RWPE2 (cell line): ENCODE measurements around the gene RMND5A.

ENCODE experiments used
- ATAC-seq: fragments of 200-7000 bp; cut with Tn5 transposase; 3 replicates; pipeline ENCODE4 v1.9.1; 2021; ENCODE audit warnings: low read depth
- DNase-seq: peaks from one replicate; pipeline ENCODE4 v3.0.0-alpha.2; 2020; ENCODE audit warnings: low spot score
- H3K27ac ChIP-seq: fragments of 450-650 bp; 2 replicates; pipeline ENCODE4 v1.5.1; 2017; ENCODE audit warnings: mild to moderate bottlenecking; ENCODE audit not compliant: poor library complexity, severe bottlenecking
- H3K27me3 ChIP-seq: fragments of 250-450 bp; sonication (Bioruptor Pico); 2 replicates; pipeline ENCODE4 v1.5.1; 2021; ENCODE audit warnings: mild to moderate bottlenecking, moderate library complexity; ENCODE audit not compliant: insufficient read depth, poor library complexity, severe bottlenecking
- H3K36me3 ChIP-seq: fragments of 250-450 bp; sonication (Bioruptor Pico); 2 replicates; pipeline ENCODE4 v1.5.1; 2020; ENCODE audit warnings: low read depth, mild to moderate bottlenecking, moderate library complexity
- H3K4me1 ChIP-seq: fragments of 250-450 bp; sonication (Bioruptor Pico); 2 replicates; pipeline ENCODE4 v1.5.1; 2021; ENCODE audit warnings: mild to moderate bottlenecking, moderate library complexity; ENCODE audit not compliant: insufficient read depth, poor library complexity, severe bottlenecking
- H3K4me3 ChIP-seq: fragments of 250-450 bp; sonication (Bioruptor Pico); 2 replicates; pipeline ENCODE4 v1.5.1; 2021; ENCODE audit warnings: mild to moderate bottlenecking, moderate library complexity; ENCODE audit not compliant: severe bottlenecking
- H3K9me3 ChIP-seq: fragments of 250-450 bp; sonication (Bioruptor Pico); 2 replicates; pipeline ENCODE4 v1.5.1; 2021; ENCODE audit warnings: mild to moderate bottlenecking, moderate library complexity; ENCODE audit not compliant: severe bottlenecking
- CTCF ChIP-seq: fragments of 450-650 bp; IDR thresholded peaks from one replicate; pipeline ENCODE4 v1.5.1; 2017; ENCODE audit warnings: mild to moderate bottlenecking, moderate library complexity; ENCODE audit not compliant: poor library complexity, severe bottlenecking

RMND5A gene

GRCh38 chr2:86750240-86750839, 30.2 kb downstream of the RMND5A start:
- DNase-seq (no peak), ATAC-seq (no peak)
- Histone ChIP-seq H3K27ac (no peak overlapping the region), H3K9me3 (no peaks in the 10 kb centered on the region), H3K4me3 (no peak overlapping the region), H3K27me3 (no peaks in the 10 kb centered on the region), H3K4me1 (peaks cover 8% of the 10 kb centered on the region), H3K36me3 (peaks cover 47% of the 10 kb centered on the region)
- no peak for TF ChIP-seq CTCF

- Histone ChIP-seq H3K27ac (no peak overlapping the region), H3K36me3 (peaks cover 56% of the 10 kb centered on the region), H3K9me3 (no peaks in the 10 kb centered on the region), H3K27me3 (no peaks in the 10 kb centered on the region), H3K4me3 (no peak overlapping the region), H3K4me1 (peaks cover 8% of the 10 kb centered on the region)
- DNase-seq (no peak), ATAC-seq (no peak)
- TF ChIP-seq CTCF, result no peak
Measured at GRCh38 chr2:86751778-86752177, 31.7 kb downstream of the RMND5A start.

GRCh38 chr2:86752934-86753333, 32.8 kb downstream of the RMND5A start:
- no peak for ATAC-seq
- Histone ChIP-seq H3K9me3 (no peaks in the 10 kb centered on the region), H3K36me3 (peaks cover 56% of the 10 kb centered on the region), H3K4me1 (peaks cover 5% of the 10 kb centered on the region), H3K27ac (no peak overlapping the region), H3K4me3 (no peak overlapping the region), H3K27me3 (no peaks in the 10 kb centered on the region)
- DNase-seq, result no peak
- no peak for TF ChIP-seq CTCF

- Histone ChIP-seq H3K4me3 (no peak overlapping the region), H3K27me3 (no peaks in the 10 kb centered on the region), H3K9me3 (no peaks in the 10 kb centered on the region), H3K27ac (no peak overlapping the region), H3K36me3 (peaks cover 52% of the 10 kb centered on the region), H3K4me1 (no peaks in the 10 kb centered on the region)
- TF ChIP-seq CTCF, result no peak
- no peak for ATAC-seq
- no peak for DNase-seq
Measured at GRCh38 chr2:86753606-86754005, 33.5 kb downstream of the RMND5A start.

GRCh38 chr2:86758405-86758804, 38.3 kb downstream of the RMND5A start:
- no peaks in the 10 kb centered on the region for H3K27me3 ChIP-seq
- DNase-seq (no peak), ATAC-seq (no peak)
- H3K4me1 ChIP-seq, result no peaks in the 10 kb centered on the region
- no peak for TF ChIP-seq CTCF
- H3K9me3 ChIP-seq, result no peaks in the 10 kb centered on the region
- peaks cover 31% of the 10 kb centered on the region for H3K36me3 ChIP-seq
- no peak overlapping the region for H3K4me3 ChIP-seq
- H3K27ac ChIP-seq, result no peak overlapping the region
